GM19099 (cell line): ENCODE measurements around the gene EVPL.

Source experiments
- POLR2A ChIP-seq: IDR thresholded peaks from 3 replicates; pipeline ENCODE4 v1.6.1; 2011; ENCODE audit warnings: low read depth; ENCODE audit not compliant: insufficient read length; ENCODE audit errors: extremely low read depth

EVPL gene

DNA sequence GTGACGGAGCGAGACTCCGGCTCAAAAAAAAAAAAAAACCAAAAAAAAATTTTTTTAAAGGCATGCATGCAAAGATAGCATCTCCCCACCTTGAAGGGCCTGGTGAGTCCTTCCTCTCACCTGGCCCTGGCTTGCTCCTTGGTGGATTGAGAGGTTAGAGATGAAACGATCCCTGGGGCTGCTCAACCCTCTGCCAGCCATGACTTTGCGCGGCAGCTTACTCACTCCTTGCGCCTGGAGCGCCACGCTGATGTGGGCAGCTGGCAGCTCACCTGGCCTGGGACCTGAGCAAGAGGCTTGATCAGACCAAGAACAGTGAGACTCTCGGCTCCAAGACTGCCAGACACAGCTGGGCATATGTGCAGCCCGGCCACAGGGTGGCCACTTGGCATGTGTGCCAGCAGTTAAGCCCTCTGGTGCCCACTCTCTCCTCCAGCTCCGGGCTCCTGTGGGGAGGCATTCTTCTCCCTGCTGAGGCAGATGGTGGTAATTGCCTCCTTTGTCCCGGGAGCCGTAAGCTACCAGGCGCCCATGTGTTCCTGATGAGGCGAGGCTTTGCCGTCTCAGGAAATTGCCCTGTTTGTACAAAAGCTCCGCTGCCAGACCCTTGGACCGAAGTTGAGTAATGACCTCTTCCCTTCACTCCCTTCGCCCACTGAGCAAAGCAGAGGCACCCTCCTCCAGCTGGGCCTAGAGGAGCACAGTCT lies 5.1 kb upstream of the EVPL start:
- TF ChIP-seq POLR2A, result no peak

- TF ChIP-seq POLR2A, result no peak
These were observed 370 bp downstream of the EVPL start for GRCh38 chr17:76026714-76027158.

DNA sequence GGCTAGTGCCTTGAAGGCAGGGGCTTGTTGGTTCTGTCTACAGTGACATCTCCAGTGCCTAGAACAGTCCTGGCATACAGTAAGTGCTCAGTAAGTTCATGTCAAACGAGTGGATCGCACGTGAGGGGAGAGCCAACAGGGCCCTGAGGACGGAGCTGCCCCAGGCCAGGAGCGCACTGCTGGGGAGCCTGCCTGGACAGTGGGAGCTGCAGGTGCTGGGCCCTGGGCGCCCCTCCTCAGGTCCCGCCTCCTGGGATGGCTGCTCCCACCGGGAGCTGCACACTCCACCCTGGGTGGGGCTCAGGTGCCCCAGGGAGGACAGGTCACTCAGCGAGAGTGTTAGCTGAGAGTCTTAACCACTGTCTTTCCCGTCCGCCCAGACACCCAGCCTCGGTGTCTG lies 1.8 kb downstream of the EVPL start:
- no peak for TF ChIP-seq POLR2A

DNA sequence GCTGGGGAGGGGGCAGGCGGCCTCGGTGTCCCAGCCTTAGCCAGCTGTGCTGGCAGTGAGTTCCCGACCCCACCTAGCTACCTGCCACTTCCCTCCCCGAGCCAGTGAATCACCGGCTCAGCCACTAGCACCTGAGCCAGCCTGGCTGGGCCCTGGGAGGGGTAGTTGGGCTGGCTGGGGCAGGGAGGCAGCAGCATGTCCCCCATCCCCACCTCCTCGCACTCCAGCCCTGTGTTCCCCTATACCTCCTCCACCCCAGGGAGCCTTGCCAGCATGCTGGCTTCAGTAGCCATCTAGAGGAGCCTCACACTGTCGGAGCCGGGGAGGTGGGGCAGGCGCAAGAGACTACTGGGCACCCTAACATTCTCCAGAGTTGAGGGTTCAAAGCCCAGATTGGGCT lies 2.8 kb downstream of the EVPL start:
- TF ChIP-seq POLR2A, result no peak

GRCh38 chr17:76023900-76024237 lies 3.2 kb downstream of the EVPL start:
- no peak for TF ChIP-seq POLR2A

DNA sequence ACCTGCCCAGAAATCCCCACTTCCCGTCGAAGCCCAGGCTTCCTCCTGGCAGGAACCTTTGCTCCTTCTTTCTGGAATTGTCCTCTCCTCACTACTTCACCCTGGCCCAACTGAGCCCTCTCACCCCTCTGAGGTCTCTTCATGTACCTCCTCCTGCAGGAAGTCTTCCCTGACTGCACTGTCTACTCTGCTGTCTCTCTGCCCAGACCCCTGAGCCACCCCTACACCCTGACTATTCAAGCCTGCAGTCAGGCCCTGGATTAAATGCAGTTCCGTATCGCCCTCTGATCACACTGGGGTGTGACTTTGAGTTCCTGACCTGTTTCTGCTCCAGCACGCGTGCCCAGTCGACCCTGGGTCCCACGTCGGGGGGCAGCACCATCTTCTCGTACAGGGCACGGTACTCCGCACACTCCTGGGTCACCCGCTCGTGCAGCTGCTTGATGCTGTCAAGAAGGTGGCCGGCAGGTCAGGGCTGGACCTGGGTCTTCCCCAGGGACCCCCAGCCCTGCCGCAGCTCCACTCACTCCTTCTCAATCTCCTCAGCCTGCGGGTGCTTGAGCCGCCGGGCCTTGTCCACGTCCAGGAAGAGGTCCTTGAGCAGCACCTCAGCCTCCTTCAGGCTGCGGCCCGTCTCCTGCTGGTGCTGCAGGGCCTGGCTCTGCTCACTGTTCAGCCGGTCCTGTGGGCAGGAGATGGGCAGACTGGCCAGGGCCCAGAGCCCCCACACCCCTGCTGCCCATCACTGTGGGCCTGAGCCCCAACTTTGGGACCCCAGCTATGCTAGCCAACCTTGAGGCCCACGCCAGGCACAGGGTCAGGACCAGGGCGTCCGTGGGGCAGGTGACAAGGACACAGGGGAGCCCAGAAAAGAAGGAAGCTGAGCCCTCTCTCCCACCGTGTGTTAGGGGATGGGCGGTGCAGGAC lies 3.9 kb downstream of the EVPL start:
- no peak for TF ChIP-seq POLR2A

DNA sequence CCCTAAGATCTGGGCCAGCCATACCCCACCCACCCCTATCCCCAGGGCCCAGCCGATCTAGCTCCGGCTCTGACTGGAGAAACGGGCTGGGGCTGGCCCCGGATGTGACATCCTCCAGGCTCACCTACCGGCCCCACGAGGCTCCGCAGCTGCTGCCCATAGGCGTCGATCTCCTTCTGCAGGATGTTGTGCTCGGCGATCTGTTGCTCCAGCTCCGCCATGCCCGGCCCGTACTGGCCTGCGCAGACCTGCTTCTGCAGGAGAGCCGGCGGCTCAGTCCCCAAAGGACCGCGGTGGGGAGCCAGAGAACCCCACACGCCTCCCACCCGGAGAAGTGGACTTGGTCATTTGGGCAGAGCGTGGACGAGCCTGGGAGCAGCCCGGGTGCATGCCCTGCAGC lies 4.8 kb downstream of the EVPL start:
- TF ChIP-seq POLR2A, result no peak

- TF ChIP-seq POLR2A, result no peak
These were observed 7.2 kb downstream of the EVPL start for GRCh38 chr17:76019833-76020467.

GRCh38 chr17:76018801-76019200 lies 8.3 kb downstream of the EVPL start:
- TF ChIP-seq POLR2A, result no peak

DNA sequence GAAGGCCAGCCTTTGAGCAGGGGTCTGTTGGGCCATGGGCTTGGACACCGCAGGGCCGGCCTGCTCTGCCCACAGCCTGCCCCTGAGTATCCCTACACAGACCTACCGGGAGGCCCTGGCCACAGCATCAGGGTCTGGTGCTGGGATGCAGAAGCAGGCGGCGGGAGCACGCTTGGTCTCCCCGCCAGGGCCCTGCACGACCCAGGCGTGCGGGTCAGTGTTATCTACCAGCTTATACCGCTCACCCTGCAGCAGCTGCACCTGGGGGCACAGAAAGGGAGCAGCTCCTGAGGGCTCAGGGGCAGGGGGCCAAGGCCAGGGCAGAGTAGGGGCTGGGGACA lies 8.8 kb downstream of the EVPL start:
- TF ChIP-seq POLR2A, result no peak

DNA sequence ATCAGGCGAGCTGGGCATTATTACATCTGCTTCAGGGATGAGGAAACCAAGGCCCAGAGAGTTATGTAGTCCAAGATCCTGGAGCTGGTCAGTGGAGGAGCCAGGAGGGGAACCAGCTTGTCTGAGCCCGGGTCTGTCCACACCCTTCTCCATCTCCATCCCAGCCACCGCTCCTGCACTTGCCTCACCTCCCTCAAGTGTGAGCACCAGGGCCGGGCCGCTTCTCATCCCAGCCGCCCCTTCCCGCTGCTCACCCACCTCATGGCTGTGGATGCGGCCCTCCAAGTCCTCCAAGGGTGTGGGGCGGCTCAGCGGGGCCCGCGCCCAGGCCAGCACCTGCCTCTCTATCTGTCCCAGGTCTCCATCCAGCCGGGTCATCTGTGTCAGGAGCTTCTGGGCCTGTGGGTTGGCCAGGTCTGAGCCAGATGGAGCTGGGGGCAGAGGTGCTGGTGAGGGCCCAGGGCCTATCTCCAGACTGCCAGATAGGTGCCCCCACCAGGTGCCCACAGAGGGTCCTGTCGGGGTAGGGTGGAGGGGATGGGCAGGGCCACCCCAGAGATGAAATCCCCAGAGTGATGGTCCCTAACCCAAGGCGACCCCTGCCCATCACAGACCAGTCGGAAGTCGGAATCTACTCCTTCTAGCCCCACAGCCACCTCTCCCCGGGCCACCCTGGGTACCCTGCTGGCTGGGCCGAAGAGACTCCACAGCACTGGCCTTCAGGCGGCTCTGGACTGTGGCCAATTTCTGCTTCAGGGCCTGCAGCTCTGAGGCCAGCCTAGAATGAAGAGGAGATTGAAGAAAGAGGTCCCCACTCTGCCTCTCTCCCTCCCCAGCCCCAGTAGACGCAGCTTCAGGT lies 9.4 kb downstream of the EVPL start:
- TF ChIP-seq POLR2A, result no peak

DNA sequence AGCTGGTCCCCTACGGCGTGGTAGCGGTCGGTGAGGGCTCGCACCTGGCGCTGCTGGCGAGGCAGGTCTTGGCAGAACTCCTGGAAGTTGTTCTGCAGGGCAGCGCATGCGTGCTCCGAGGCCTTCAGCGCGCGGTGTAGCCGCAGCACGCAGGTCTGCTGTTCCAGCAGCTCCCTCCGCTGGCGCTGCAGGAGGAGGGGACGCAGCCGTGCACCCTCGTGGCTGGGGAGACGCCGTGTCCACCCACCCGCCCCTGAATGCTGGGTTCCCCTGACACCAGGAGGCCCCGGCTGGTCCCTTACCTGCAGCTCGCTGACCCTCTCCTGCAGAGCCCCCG lies 12.2 kb downstream of the EVPL start:
- TF ChIP-seq POLR2A, result no peak

GRCh38 chr17:76014100-76014924 lies 12.8 kb downstream of the EVPL start:
- no peak for TF ChIP-seq POLR2A

DNA sequence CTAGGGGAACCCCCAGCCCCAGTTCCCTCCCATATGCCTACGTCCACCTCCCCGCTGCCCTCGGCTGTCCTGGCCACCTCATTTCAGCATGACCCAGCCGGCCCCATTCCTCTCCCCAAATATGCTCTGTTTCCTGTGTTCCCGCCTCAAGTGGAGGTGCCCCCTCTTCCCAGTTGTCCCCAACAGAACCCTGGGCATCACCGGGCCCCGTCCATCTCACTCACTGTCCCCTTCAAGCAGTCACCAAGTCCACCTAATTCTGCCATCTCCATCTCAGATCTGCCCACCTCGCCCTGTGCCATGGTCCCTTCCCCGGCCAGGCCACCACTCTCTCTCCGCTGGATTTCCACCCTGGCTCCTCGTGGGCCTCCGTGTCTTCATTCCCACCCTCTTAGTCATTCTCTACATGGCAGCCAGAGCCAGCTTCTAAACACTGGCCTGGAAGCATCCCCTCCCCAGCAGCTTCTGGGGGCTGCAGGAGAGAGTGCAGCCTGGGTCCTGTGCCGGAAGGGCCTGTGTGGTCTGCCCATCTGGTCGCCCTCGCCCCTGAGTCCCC lies 13.7 kb downstream of the EVPL start:
- no peak for TF ChIP-seq POLR2A
